GM21825 (cell line): Measurements from ENCODE around the gene C11orf58.

Source experiments
- ATAC-seq: cut with Tn5 transposase; IDR thresholded peaks from one replicate; pipeline ENCODE4 v1.9.1; 2021; ENCODE audit warnings: mild to moderate bottlenecking, moderate library complexity; ENCODE audit not compliant: unreplicated experiment

Gene C11orf58

GRCh38 chr11:16738193-16738946 lies at the start of gene C11orf58:
Gene C11orf58 (plus strand): TSS chr11:16738647. CDS start chr11:16738779, 132 bp downstream.
- ATAC-seq: peak; percentile 99

- no peak for ATAC-seq
Observed at GRCh38 chr11:16690086-16690485, 48.4 kb upstream of the C11orf58 start.

- ATAC-seq: no peak
Observed at GRCh38 chr11:16703795-16704194, 34.7 kb upstream of the C11orf58 start.

- ATAC-seq: no peak
Observed at GRCh38 chr11:16713594-16713993, 24.9 kb upstream of the C11orf58 start.

GRCh38 chr11:16722581-16723344 lies 15.7 kb upstream of the C11orf58 start:
- ATAC-seq: no peak

- no peak for ATAC-seq
Observed at GRCh38 chr11:16727806-16728205, 10.6 kb upstream of the C11orf58 start.

GRCh38 chr11:16737818-16738192 lies 642 bp upstream of the C11orf58 start:
- peak; percentile 1 for ATAC-seq

GRCh38 chr11:16738947-16739815 lies 734 bp downstream of the C11orf58 start:
- no peak for ATAC-seq

- ATAC-seq: no peak
Observed at GRCh38 chr11:16741473-16741872, 3.0 kb downstream of the C11orf58 start.

- no peak for ATAC-seq
Observed at GRCh38 chr11:16743478-16743877, 5.0 kb downstream of the C11orf58 start.

GRCh38 chr11:16744128-16744725 lies 5.8 kb downstream of the C11orf58 start:
- no peak for ATAC-seq

- no peak for ATAC-seq
Observed at GRCh38 chr11:16745950-16746605, 7.6 kb downstream of the C11orf58 start.

- no peak for ATAC-seq
Observed at GRCh38 chr11:16749092-16749491, 10.6 kb downstream of the C11orf58 start.

GRCh38 chr11:16749666-16750065 lies 11.2 kb downstream of the C11orf58 start:
- ATAC-seq: no peak

GRCh38 chr11:16750417-16750816 lies 12.0 kb downstream of the C11orf58 start:
- peak; percentile 56 for ATAC-seq

- no peak for ATAC-seq
Observed at GRCh38 chr11:16758382-16759024, 20.1 kb downstream of the C11orf58 start.

GRCh38 chr11:16759857-16760508 lies 21.5 kb downstream of the C11orf58 start:
- ATAC-seq: no peak

GRCh38 chr11:16763746-16764145 lies 25.3 kb downstream of the C11orf58 start:
- no peak for ATAC-seq

GRCh38 chr11:16764888-16765287 lies 26.4 kb downstream of the C11orf58 start:
- ATAC-seq: no peak
